D721Med (cell line): Measurements from ENCODE around the gene SERINC3.

ENCODE experiments used
- DNase-seq: peaks from one replicate; pipeline ENCODE4 v3.0.0; 2011; ENCODE audit warnings: low spot score; ENCODE audit not compliant: insufficient read length
- FAIRE-seq: peaks from 2 replicates; lab custom pipeline; 2011; peaks lifted over from hg19 to GRCh38; lab: Jason Lieb, UNC
- TF ChIP-seq, protein P1 (sequence below): IDR thresholded peaks from 2 replicates; pipeline ENCODE4 v1.5.1; 2012; ENCODE audit warnings: mild to moderate bottlenecking, control low read depth; ENCODE audit not compliant: insufficient read depth; ENCODE audit errors: missing control alignments

SERINC3 gene

GRCh38 chr20:44470327-44470726, 51.5 kb downstream of the SERINC3 start:
- FAIRE-seq (no peak), DNase-seq (no peak)
- TF ChIP-seq, protein P1, sequence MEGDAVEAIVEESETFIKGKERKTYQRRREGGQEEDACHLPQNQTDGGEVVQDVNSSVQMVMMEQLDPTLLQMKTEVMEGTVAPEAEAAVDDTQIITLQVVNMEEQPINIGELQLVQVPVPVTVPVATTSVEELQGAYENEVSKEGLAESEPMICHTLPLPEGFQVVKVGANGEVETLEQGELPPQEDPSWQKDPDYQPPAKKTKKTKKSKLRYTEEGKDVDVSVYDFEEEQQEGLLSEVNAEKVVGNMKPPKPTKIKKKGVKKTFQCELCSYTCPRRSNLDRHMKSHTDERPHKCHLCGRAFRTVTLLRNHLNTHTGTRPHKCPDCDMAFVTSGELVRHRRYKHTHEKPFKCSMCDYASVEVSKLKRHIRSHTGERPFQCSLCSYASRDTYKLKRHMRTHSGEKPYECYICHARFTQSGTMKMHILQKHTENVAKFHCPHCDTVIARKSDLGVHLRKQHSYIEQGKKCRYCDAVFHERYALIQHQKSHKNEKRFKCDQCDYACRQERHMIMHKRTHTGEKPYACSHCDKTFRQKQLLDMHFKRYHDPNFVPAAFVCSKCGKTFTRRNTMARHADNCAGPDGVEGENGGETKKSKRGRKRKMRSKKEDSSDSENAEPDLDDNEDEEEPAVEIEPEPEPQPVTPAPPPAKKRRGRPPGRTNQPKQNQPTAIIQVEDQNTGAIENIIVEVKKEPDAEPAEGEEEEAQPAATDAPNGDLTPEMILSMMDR = no peak

DNA sequence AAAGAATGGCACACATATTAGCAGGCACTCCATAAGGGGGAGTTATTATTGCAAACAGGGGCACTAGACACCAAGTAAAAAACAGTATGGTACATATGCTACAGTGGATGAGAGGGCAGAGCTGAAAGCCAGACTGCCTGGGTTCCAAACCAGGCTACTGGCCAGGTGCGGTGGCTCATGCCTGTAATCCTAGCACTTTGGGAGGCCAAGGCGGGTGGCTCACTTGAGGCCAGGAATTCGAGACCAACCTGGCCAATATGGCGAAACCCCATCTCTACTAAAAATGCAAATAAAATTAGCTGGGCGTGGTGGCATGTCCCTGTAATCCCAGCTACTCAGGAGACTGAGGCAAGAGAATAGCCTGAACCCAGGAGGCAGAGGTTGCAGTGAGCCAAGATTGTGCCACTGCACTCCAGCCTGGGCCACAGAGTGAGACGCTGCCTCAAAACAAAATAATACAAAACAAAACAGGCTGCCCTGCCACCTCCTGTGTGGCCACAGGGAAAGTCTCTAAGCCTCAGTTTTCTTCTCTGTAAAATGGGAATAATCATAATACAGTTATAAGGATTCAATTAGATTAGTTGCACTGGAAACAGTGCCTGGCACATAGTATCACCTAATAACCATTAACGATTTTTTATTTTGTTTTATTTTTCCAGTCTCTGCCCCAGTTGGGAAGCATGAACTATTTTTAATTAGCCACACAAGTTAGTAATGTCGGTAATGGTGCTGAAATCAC, 53.7 kb downstream of the SERINC3 start:
- no peak for FAIRE-seq
- DNase-seq = no peak
- TF ChIP-seq, protein P1 = no peak

GRCh38 chr20:44467289-44467883, 54.5 kb downstream of the SERINC3 start:
- DNase-seq (no peak), FAIRE-seq (no peak)
- TF ChIP-seq, protein P1 = no peak

DNA sequence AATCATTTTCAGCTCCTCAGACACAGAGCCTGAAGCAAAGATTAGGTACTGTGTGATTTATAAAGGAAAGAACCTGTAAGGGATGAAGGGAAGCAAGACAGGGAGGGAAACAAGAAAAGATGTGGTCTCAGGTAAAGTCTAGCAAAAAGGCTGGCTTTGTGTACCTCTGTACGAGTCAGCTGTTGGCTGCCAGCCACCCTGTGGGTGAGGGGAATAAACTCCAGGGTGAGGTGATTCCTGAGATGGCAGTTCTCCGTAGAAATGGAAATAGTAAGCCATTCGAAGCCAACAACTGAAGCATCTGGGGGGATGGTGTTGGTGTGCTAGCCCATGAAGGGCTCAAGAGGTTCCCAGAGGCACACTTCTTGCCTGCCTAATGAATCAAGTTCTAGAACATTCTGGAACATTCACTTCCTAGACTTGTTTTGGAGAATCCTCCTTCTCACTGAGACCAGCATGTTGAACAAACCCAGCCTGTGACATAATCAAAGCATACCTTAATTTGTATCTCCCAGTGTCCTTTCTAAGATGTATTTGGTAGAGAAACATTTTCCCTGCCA, 56.8 kb downstream of the SERINC3 start:
- FAIRE-seq (no peak), DNase-seq (no peak)
- TF ChIP-seq, protein P1 = no peak

DNA sequence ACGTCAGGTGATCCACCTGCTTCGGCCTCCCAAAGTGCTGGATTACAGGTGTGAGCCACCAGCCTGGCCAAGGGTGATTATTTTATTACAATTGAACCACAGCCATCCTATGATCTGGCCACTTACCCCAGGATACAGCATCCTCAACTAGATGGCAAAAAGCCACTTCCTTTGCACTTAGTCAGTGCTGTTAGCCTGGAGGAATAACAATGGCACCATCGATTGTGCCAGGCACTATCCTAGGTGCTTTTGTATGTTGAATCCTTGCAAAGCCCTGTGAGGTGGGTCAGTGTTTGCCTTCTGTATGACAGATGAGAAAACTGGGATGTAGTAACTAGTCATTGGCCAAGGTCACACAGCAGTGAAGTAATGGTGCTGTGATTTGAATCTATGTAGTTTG, 57.4 kb downstream of the SERINC3 start:
- no peak for FAIRE-seq
- no peak for DNase-seq
- TF ChIP-seq, protein P1 = no peak

DNA sequence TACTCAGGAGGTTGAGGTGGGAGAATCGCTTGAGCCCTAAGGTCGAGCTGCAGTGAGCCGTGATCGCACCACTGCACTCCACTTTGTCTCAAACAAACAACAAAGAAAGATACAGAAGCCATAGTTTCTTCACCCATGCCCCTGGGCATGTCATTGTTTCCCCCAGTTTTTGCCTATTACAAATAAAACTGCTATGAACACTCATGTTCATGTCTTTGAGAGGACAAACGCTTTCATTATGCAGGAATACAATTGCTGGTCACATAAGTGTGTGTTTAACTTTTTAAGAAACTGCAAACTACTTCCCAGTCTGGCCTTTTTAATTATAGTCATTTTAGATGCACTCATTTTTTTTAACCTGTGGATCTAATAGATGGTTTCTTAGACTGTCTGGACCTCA, 58.4 kb downstream of the SERINC3 start:
- TF ChIP-seq, protein P1 = no peak
- DNase-seq (no peak), FAIRE-seq (no peak)

- TF ChIP-seq, protein P1 = no peak
- no peak for DNase-seq
- no peak for FAIRE-seq
Observed at GRCh38 chr20:44461803-44462174, 60.1 kb downstream of the SERINC3 start.
